ENCODE measurements around the gene PTTG1IP.

Gene PTTG1IP

DNA sequence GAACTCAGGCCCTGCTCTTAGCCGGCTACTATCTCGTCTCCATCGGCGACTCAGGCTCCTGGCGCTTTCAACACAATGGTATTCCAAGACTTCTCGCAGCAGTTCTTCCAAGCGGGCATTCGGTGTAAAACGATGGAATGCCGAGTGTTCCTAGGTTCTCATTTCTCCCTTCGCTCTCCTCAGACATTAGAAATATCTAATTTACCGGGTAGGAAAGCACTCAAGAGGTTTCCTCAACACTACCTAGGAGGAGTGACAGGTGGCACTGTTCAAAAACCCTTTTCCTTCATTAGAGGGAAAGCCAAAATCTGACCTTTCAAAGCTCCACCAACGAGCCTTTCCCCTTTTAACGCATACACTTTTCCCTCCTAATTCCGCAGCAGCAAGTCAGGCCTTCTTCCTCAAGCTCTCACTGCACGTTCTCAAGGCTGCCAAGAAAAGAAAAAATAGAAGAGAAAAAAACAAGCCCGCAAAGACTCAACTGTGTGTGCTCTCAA is 72.5 kb downstream of the PTTG1IP start:
- TF ChIP-seq, protein P1, sequence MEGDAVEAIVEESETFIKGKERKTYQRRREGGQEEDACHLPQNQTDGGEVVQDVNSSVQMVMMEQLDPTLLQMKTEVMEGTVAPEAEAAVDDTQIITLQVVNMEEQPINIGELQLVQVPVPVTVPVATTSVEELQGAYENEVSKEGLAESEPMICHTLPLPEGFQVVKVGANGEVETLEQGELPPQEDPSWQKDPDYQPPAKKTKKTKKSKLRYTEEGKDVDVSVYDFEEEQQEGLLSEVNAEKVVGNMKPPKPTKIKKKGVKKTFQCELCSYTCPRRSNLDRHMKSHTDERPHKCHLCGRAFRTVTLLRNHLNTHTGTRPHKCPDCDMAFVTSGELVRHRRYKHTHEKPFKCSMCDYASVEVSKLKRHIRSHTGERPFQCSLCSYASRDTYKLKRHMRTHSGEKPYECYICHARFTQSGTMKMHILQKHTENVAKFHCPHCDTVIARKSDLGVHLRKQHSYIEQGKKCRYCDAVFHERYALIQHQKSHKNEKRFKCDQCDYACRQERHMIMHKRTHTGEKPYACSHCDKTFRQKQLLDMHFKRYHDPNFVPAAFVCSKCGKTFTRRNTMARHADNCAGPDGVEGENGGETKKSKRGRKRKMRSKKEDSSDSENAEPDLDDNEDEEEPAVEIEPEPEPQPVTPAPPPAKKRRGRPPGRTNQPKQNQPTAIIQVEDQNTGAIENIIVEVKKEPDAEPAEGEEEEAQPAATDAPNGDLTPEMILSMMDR (conservative IDR thresholded peaks at IDR 0.05; ENCODE audit: low read depth, low read length), result peak; percentile 57
- Histone ChIP-seq H3K4me2 (peak overlapping the region; percentile 66), H3K79me2 (ENCODE audit: insufficient read depth, low read depth) (peaks cover 65% of the 10 kb centered on the region), H3K36me3 (ENCODE audit: insufficient read depth) (peaks cover 21% of the 10 kb centered on the region; the same call in 1 of the 2 replicates), H3K27me3 (ENCODE audit: insufficient read depth, low read depth) (no peaks in the 10 kb centered on the region), H2AFZ (ENCODE audit: low read depth) (peak overlapping the region; percentile 58), H3K27ac (peak overlapping the region; percentile 58), H3K9ac (peak overlapping the region; percentile 85), H4K20me1 (ENCODE audit: insufficient read depth) (peaks cover 22% of the 10 kb centered on the region; the same call in 1 of the 2 replicates), H3K4me3 (IDR thresholded peaks at IDR 0.05; ENCODE audit: insufficient read depth, low read depth, low read length) (peak overlapping the region; percentile 23), H3K4me1 (ENCODE audit: low read depth, poor library complexity, severe bottlenecking) (peaks cover 39% of the 10 kb centered on the region)

DNA sequence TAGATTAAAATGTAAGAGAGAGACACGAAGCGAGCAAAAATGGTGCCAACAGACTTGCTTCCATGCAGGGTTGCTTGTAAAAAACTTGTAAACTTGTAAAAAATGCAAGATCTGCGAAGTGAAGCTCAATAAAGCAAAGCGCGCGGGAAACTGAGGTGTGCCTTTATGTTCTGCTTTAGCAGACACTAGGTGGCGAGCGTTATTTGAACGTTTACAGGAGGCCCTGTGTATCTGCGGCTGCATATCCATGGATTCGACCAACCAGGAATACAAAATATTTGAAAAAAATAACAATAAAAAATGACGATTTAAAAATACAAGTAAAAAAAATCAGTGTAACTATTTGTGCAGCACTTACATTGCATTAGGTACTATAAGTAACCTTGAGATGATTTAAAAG is 73.4 kb downstream of the PTTG1IP start:
- Histone ChIP-seq H3K79me2 (ENCODE audit: insufficient read depth, low read depth) (peaks cover 74% of the 10 kb centered on the region), H3K4me2 (peak overlapping the region; percentile 66), H3K27ac (no peak overlapping the region), H4K20me1 (ENCODE audit: insufficient read depth) (peaks cover 22% of the 10 kb centered on the region), H2AFZ (ENCODE audit: low read depth) (no peak overlapping the region), H3K4me1 (ENCODE audit: low read depth, poor library complexity, severe bottlenecking) (peaks cover 39% of the 10 kb centered on the region), H3K27me3 (ENCODE audit: insufficient read depth, low read depth) (no peaks in the 10 kb centered on the region), H3K36me3 (ENCODE audit: insufficient read depth) (peaks cover 21% of the 10 kb centered on the region; the same call in 1 of the 2 replicates), H3K4me3 (IDR thresholded peaks at IDR 0.05; ENCODE audit: insufficient read depth, low read depth, low read length) (peak overlapping the region; percentile 23), H3K9ac (peak overlapping the region; percentile 85; the same call in 1 of the 2 replicates)
- TF ChIP-seq, protein P1 (conservative IDR thresholded peaks at IDR 0.05; ENCODE audit: low read depth, low read length), result no peak

DNA sequence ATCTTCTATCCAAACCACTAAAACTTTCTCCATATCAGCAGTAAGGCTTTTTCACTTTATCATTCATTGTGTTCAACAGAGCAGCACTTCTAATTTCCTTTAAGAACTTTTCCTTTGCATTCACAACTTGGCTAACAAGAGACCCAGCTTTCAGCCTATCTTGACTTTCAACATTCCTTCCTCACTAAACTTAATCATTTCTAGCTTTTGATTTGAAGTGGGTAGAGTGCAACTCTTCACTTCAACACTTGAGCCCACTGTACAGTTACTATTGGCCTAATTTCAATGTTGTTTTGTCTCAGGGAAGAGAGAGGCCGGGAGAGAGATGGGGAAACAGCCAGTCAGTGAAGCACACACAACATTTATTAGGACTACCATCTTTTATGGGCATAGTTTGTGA is 73.8 kb downstream of the PTTG1IP start:
- TF ChIP-seq, protein P1 (conservative IDR thresholded peaks at IDR 0.05; ENCODE audit: low read depth, low read length), result no peak
- H3K4me2 ChIP-seq, result peak overlapping the region; percentile 66; the same call in 1 of the 2 replicates
- no peaks in the 10 kb centered on the region for H3K27me3 ChIP-seq (ENCODE audit: insufficient read depth, low read depth)
- H4K20me1 ChIP-seq (ENCODE audit: insufficient read depth), result peaks cover 22% of the 10 kb centered on the region
- no peak overlapping the region for H2AFZ ChIP-seq (ENCODE audit: low read depth)
- no peak overlapping the region for H3K27ac ChIP-seq
- peaks cover 39% of the 10 kb centered on the region for H3K4me1 ChIP-seq (ENCODE audit: low read depth, poor library complexity, severe bottlenecking)
- H3K36me3 ChIP-seq (ENCODE audit: insufficient read depth), result peaks cover 20% of the 10 kb centered on the region; the same call in 1 of the 2 replicates
- H3K79me2 ChIP-seq (ENCODE audit: insufficient read depth, low read depth), result peaks cover 78% of the 10 kb centered on the region
- H3K4me3 ChIP-seq (IDR thresholded peaks at IDR 0.05; ENCODE audit: insufficient read depth, low read depth, low read length), result no peak overlapping the region
- H3K9ac ChIP-seq, result no peak overlapping the region
